GM19324 (cell line): ENCODE results near the gene PCDHB10.
"Not testable (repeated sequence)": the region's sequence is repeated elsewhere in the genome, so short reads cannot be mapped to it uniquely, and the experiment has no call there.

Experiments
- ATAC-seq: cut with Tn5 transposase; IDR thresholded peaks from one replicate; pipeline ENCODE4 v1.9.1; 2021; ENCODE audit warnings: mild to moderate bottlenecking, moderate library complexity; ENCODE audit not compliant: unreplicated experiment, low FRiP score

PCDHB10 gene

GRCh38 chr5:141192110-141192725, at the start of gene PCDHB10:
Gene PCDHB10, plus strand, starts transcription at chr5:141192353. Its CDS starts 200 bp downstream, at chr5:141192553.
- no peak for ATAC-seq

DNA sequence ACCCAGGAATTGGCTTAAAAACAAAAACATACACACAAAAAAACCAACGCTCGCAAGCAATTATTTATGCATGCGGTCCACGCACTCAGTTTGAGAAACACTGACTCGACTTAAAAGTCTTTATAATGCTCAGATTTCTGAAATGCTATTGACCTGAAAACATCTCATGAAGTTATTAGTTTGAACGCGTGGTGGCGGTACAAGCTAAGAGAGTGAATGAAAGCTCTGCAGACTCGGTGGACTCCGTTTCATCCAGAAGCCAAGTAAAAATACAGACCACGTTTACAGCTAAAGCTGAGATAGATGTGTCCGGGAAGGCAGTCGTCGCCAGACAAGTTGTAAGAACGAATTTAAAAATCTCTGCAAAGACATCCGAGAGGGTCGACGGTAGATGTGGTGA, 42.3 kb upstream of the PCDHB10 start, which contains the start of gene PCDHB6:
Gene PCDHB6 (plus strand): TSS at position 246 of the 400 bp plus-strand sequence. CDS start 201 bp downstream, outside the sequence.
- no peak for ATAC-seq

- no peak for ATAC-seq
Measured at GRCh38 chr5:141150224-141150992, 41.7 kb upstream of the PCDHB10 start.

- ATAC-seq, result no peak
Measured at GRCh38 chr5:141150993-141151325, 41.2 kb upstream of the PCDHB10 start.

DNA sequence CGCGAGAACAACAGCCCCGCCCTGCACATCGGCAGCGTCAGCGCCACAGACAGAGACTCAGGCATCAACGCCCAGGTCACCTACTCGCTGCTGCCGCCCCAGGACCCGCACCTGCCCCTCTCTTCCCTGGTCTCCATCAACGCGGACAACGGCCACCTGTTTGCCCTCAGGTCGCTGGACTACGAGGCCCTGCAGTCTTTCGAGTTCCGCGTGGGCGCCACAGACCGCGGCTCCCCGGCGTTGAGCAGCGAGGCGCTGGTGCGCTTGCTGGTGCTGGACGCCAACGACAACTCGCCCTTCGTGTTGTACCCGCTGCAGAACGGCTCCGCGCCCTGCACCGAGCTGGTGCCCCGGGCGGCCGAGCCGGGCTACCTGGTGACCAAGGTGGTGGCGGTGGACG, 40.5 kb upstream of the PCDHB10 start:
- ATAC-seq, result not testable (repeated sequence)

GRCh38 chr5:141152096-141152495, 40.1 kb upstream of the PCDHB10 start:
- not testable (repeated sequence) for ATAC-seq

- ATAC-seq, result no peak
Measured at GRCh38 chr5:141155540-141156374, 36.4 kb upstream of the PCDHB10 start.

DNA sequence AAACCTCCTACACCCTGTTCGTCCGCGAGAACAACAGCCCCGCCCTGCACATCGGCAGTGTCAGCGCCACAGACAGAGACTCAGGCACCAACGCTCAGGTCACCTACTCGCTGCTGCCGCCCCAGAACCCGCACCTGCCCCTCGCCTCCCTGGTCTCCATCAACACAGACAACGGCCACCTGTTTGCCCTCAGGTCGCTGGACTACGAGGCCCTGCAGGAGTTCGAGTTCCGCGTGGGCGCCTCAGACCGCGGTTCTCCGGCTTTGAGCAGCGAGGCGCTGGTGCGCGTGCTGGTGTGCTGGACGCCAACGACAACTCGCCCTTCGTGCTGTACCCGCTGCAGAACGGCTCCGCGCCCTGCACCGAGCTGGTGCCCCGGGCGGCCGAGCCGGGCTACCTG, 34.8 kb upstream of the PCDHB10 start:
- ATAC-seq, result not testable (repeated sequence)

DNA sequence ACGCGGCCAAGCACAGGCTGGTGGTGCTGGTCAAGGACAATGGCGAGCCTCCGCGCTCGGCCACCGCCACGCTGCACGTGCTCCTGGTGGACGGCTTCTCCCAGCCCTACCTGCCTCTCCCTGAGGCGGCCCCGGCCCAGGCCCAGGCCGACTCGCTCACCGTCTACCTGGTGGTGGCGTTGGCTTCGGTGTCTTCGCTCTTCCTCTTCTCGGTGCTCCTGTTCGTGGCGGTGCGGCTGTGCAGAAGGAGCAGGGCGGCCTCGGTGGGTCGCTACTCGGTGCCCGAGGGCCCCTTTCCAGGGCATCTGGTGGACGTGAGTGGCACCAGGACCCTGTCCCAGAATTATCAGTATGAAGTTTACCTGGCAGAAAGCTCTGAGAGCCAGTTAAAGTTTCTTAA, 34.3 kb upstream of the PCDHB10 start:
- not testable (repeated sequence) for ATAC-seq

- no peak for ATAC-seq
Measured at GRCh38 chr5:141172381-141173204, 19.6 kb upstream of the PCDHB10 start, which contains the start of gene PCDHB7. Gene PCDHB7, plus strand, starts transcription at chr5:141172644. Its CDS starts 192 bp downstream, at chr5:141172836.

DNA sequence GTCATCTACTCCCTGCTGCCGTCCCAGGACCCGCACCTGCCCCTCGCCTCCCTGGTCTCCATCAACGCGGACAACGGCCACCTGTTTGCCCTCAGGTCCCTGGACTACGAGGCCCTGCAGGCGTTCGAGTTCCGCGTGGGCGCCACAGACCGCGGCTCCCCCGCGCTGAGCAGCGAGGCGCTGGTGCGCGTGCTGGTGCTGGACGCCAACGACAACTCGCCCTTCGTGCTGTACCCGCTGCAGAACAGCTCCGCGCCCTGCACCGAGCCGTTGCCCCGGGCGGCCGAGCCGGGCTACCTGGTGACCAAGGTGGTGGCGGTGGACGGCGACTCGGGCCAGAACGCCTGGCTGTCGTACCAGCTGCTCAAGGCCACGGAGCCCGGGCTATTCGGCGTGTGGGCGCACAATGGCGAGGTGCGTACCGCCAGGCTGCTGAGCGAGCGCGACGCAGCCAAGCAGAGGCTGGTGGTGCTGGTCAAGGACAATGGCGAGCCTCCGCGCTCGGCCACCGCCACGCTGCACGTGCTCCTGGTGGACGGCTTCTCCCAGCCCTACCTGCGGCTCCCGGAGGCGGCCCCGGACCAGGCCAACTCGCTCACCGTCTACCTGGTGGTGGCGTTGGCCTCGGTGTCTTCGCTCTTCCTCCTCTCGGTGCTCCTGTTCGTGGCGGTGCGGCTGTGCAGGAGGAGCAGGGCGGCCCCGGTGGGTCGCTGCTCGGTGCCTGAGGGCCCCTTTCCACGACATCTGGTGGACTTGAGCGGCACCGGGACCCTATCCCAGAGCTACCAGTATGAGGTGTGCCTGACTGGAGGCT, 17.7 kb upstream of the PCDHB10 start:
- ATAC-seq, result not testable (repeated sequence)

DNA sequence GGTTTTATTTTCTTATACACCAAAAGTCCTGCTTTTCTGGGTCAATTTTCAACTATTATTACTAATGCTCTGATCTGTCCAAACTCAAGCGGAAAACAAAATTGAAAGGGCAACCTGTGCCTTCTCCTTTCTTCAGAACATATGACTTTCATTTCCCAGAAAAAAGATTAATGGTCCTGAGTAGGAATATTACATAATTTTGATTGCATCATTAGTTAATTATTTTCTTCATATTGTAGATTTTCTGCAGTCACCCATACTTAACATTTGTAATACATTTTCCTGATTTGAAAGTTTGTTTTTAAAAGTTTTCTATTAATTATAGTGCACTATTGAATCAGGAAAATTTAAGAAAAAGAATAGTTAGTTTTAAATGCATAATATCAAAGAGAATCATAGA, 16.2 kb upstream of the PCDHB10 start:
- no peak for ATAC-seq

- not testable (repeated sequence) for ATAC-seq
Measured at GRCh38 chr5:141177577-141178191, 14.5 kb upstream of the PCDHB10 start, which contains the start of gene PCDHB8. Gene PCDHB8, plus strand, starts transcription at chr5:141177790. Its CDS starts 245 bp downstream, at chr5:141178035.

GRCh38 chr5:141179371-141179770, 12.8 kb upstream of the PCDHB10 start:
- ATAC-seq, result not testable (repeated sequence)

GRCh38 chr5:141179876-141180275, 12.3 kb upstream of the PCDHB10 start:
- ATAC-seq, result not testable (repeated sequence)

DNA sequence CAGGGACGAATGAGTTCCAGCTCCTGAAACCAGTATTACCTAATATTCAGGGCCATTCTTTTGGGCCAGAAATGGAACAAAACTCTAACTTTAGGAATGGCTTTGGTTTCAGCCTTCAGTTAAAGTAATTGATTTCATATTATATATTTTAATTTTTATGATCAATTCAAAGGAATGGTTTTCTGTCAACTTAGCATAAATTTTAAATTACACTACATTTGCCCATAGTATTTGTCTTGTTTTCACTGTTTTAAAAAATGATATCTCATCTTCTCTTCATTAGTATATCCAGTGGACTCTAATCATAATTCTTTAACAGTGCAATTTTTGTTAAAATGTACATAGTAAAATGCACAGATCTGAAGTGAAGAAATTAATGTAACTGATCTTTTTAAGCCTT, 11.8 kb upstream of the PCDHB10 start:
- no peak for ATAC-seq

DNA sequence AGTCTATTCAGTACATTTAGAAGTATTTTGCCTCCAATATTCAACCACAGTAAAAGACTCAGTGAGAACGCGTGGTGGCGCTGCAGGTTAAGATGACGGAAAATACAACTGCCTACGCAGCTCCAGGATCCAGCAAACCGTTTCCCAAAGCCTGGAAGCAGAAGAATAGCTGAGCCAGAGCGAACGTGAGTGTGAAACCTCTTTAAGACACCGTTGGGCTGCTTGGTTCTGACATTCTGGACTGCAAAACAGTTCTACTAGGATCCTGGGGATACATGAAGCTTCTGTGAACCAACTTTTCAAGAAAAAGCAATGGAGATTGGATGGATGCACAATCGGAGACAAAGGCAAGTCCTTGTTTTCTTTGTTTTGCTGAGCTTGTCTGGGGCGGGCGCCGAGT, 9.9 kb upstream of the PCDHB10 start, which contains the start of gene PCDHB16:
Gene PCDHB16 (plus strand): TSS at position 140 of the 400 bp plus-strand sequence. CDS start 173 bp downstream, at position 313.
- ATAC-seq, result no peak

DNA sequence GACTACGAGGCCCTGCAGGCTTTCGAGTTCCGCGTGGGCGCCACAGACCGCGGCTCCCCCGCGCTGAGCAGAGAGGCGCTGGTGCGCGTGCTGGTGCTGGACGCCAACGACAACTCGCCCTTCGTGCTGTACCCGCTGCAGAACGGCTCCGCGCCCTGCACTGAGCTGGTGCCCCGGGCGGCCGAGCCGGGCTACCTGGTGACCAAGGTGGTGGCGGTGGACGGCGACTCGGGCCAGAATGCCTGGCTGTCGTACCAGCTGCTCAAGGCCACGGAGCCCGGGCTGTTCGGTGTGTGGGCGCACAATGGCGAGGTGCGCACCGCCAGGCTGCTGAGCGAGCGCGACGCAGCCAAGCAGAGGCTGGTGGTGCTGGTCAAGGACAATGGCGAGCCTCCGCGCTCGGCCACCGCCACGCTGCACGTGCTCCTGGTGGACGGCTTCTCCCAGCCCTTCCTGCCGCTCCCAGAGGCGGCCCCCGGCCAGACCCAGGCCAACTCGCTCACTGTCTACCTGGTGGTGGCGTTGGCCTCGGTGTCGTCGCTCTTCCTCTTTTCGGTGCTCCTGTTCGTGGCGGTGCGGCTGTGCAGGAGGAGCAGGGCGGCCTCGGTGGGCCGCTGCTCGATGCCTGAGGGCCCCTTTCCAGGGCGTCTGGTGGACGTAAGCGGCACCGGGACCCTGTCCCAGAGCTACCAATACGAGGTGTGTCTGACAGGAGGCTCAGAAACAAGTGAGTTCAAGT, 7.9 kb upstream of the PCDHB10 start:
- not testable (repeated sequence) for ATAC-seq
